GM12878 (cell line): Measurements from ENCODE around the gene RPL7A. TPM values are rescaled to one million over a fixed set of nuclear protein-coding genes. Genes with fewer than 3 reads are reported as not detected.

Experiments
- BHLHE40 ChIP-seq, 2 experiments: fragments of 450-650 bp in 1 of 2; IDR thresholded peaks; 2 replicates each; pipeline ENCODE4 v1.6.1; 2011 to 2017; ENCODE audit warnings: low read depth in 2 of 2, borderline replicate concordance in 1 of 2, improper control_type of control experiment in 1 of 2, low read length in 1 of 2, mild to moderate bottlenecking in 1 of 2
- CBX5 ChIP-seq: sonication (generic); IDR thresholded peaks from 2 replicates; pipeline ENCODE4 v1.6.1; 2016; ENCODE audit warnings: low read depth, moderate library complexity, mild to moderate bottlenecking, inconsistent platforms
- CEBPZ ChIP-seq: fragments of 150-350 bp; IDR thresholded peaks from 2 replicates; pipeline ENCODE4 v1.6.1; 2016; ENCODE audit warnings: low read depth, low read length
- CHD4 ChIP-seq: fragments of 200-600 bp; sonication (generic); IDR thresholded peaks from 2 replicates; pipeline ENCODE4 v1.6.1; 2016; ENCODE audit warnings: mild to moderate bottlenecking
- CREB1 ChIP-seq: IDR thresholded peaks from 2 replicates; pipeline ENCODE4 v1.6.1; 2012; ENCODE audit warnings: low read depth, mild to moderate bottlenecking, inconsistent platforms
- CTCF ChIP-seq, 3 experiments: IDR thresholded peaks in 2 of 3; conservative IDR thresholded peaks in 1 of 3; 2 replicates each; pipeline ENCODE4 v1.5.1; 2011; ENCODE audit warnings: low read depth in 3 of 3, low read length in 3 of 3, mild to moderate bottlenecking in 3 of 3, control low read depth in 2 of 3, moderate library complexity in 2 of 3, inconsistent platforms in 1 of 3, mixed read lengths in 1 of 3; ENCODE audit not compliant: control insufficient read depth in 2 of 3, insufficient read depth in 1 of 3; ENCODE audit errors: extremely low read depth in 1 of 3
- FOS ChIP-seq: IDR thresholded peaks from 3 replicates; pipeline ENCODE4 v1.6.1; 2011; ENCODE audit warnings: borderline replicate concordance; ENCODE audit not compliant: insufficient read length; ENCODE audit errors: extremely low read depth
- IRF3 ChIP-seq: fragments of 450-650 bp; IDR thresholded peaks from 2 replicates; pipeline ENCODE4 v1.6.1; 2014; ENCODE audit warnings: mild to moderate bottlenecking
- IRF4 ChIP-seq: IDR thresholded peaks from 2 replicates; pipeline ENCODE4 v1.6.1; 2011; ENCODE audit warnings: low read depth, low read length
- MLLT1 ChIP-seq: fragments of 450-650 bp; IDR thresholded peaks from 2 replicates; pipeline ENCODE4 v1.6.1; 2016; ENCODE audit warnings: mild to moderate bottlenecking
- NR2F1 ChIP-seq: fragments of 450-650 bp; conservative IDR thresholded peaks from 2 replicates; pipeline ENCODE4 v1.6.1; 2017; ENCODE audit warnings: mild to moderate bottlenecking
- NRF1 ChIP-seq: conservative IDR thresholded peaks from 2 replicates; pipeline ENCODE4 v1.6.1; 2011; ENCODE audit warnings: mild to moderate bottlenecking, low read depth, low read length, improper control_type of control experiment
- PAX8 ChIP-seq: fragments of 450-650 bp; IDR thresholded peaks from 2 replicates; pipeline ENCODE4 v1.6.1; 2017; ENCODE audit warnings: mild to moderate bottlenecking, moderate library complexity
- RUNX3 ChIP-seq: IDR thresholded peaks from 2 replicates; pipeline ENCODE4 v1.6.1; 2012; ENCODE audit warnings: low read length, inconsistent platforms
- ZBED1 ChIP-seq: IDR thresholded peaks from 2 replicates; pipeline ENCODE4 v1.6.1; 2016; ENCODE audit warnings: borderline replicate concordance
- ZBTB11 ChIP-seq: fragments of 450-650 bp; formaldehyde crosslinking; IDR thresholded peaks from 2 replicates; pipeline ENCODE4 v1.5.0; 2022; ENCODE audit warnings: mild to moderate bottlenecking, missing genetic modification characterization
- polyA plus RNA-seq, 11 experiments: library from polyadenylated mRNA; depleted of rRNA in 4 of 11; unstranded in 6 of 11; stranded (reverse) in 5 of 11; fragments of >200 nt; fragmentation: Nextera tagmentation in 4 of 11; fragmentation: Illumina TruSeq in 1 of 11; extraction: Ambion mirVana in 4 of 11; extraction: Trizol in 1 of 11; gene quantifications; 1 replicate in 1 of 11; 2 replicates in 10 of 11; pipeline versions ENCODE4 v1.2.1 to v1.2.3, GENCODE V29; 2011 to 2016; ENCODE audit warnings: inconsistent platforms in 2 of 11, missing spikeins in 2 of 11, low read depth in 1 of 11
- total RNA-seq, 4 experiments: library from RNA; depleted of rRNA in 3 of 4; stranded (reverse); fragments of >200 nt in 3 of 4; fragmentation: Illumina TruSeq in 1 of 4; extraction: Trizol in 1 of 4; gene quantifications; 2 replicates each; pipeline versions ENCODE4 v1.2.1 to v1.2.3, GENCODE V29; 2013 to 2021

Gene RPL7A
- total and polyA plus RNA-seq, 10 of the 15 experiments (the other 5 are each of a cell fraction or from before 2014, with no cell fraction given) = 917 to 5,193 (median 3,326) TPM

- TF ChIP-seq CTCF (IDR thresholded peaks at IDR 0.05 in 2 of 3, conservative IDR thresholded peaks at IDR 0.05 in 1 of 3; ENCODE audit: control insufficient read depth in 2 of 3, extremely low read depth in 1 of 3, insufficient read depth in 1 of 3, low read depth in 3 of 3, low read length in 3 of 3) (no peak), CBX5 (peak; percentile 81; the same call in 1 of the 2 replicates), PAX8 (no peak), NR2F1 (peak; percentile 75), ZBED1 (0 out of 2 replicates have a peak, but pooled peaks have one; percentile 25), NRF1 (0 out of 2 replicates have a peak, but pooled peaks have one; percentile 26), CREB1 (peak; percentile 80), CEBPZ (peak; percentile 67), FOS (no peak), CHD4 (no peak), BHLHE40 (IDR thresholded peaks at IDR 0.05; ENCODE audit: borderline replicate concordance in 1 of 2, low read depth in 2 of 2, low read length in 1 of 2) (peak; percentile 99 to 100), IRF3 (no peak), ZBTB11 (CRISPR knock-in tag) (peak; percentile 42; the same call in 1 of the 2 replicates), IRF4 (0 out of 2 replicates have a peak, but pooled peaks have one; percentile 26), RUNX3 (peak; percentile 92), MLLT1 (peak; percentile 100)
These were observed 11.8 kb upstream of the RPL7A start, which contains the start of gene SURF6 (continued) for GRCh38 chr9:133335924-133336811.
